Measurements from ENCODE around the gene RALY.

DNA sequence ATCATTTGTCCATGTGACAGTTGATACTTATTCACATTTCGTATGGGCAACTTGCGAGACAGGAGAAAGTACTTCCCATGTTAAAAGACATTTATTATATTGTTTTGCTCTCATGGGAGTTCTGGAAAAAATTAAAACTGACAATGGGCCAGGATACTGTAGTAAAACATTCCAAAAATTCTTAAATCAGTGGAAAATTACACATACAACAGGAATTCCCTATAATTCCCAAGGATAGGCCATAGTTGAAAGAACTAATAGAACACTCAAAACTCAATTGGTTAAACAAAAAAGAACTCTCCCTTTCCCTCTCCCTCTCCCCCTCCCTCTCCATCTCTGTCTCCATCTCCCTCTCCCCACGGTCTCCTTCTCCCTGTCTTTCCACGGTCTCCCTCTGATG is 137.8 kb downstream of the RALY start:
- TF ChIP-seq, protein P1, sequence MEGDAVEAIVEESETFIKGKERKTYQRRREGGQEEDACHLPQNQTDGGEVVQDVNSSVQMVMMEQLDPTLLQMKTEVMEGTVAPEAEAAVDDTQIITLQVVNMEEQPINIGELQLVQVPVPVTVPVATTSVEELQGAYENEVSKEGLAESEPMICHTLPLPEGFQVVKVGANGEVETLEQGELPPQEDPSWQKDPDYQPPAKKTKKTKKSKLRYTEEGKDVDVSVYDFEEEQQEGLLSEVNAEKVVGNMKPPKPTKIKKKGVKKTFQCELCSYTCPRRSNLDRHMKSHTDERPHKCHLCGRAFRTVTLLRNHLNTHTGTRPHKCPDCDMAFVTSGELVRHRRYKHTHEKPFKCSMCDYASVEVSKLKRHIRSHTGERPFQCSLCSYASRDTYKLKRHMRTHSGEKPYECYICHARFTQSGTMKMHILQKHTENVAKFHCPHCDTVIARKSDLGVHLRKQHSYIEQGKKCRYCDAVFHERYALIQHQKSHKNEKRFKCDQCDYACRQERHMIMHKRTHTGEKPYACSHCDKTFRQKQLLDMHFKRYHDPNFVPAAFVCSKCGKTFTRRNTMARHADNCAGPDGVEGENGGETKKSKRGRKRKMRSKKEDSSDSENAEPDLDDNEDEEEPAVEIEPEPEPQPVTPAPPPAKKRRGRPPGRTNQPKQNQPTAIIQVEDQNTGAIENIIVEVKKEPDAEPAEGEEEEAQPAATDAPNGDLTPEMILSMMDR (IDR thresholded peaks at IDR 0.05; ENCODE audit: low read depth, low read length, poor library complexity, severe bottlenecking): no peak
- TF ChIP-seq EZH2phosphoT487 (IDR thresholded peaks at IDR 0.05; ENCODE audit: borderline replicate concordance, low read length): no peak

Data from DOHH2 (cell line).